H1 (cell line): ENCODE data around the gene CIT.
"Not testable (repeated sequence)": the region's sequence is repeated elsewhere in the genome, so short reads cannot be mapped to it uniquely, and the experiment has no call there.

Source experiments
- CEBPB ChIP-seq: IDR thresholded peaks from 2 replicates; pipeline ENCODE4 v1.6.1; 2012; ENCODE audit warnings: low read depth, low read length
- CHD1 ChIP-seq: IDR thresholded peaks from 2 replicates; pipeline ENCODE4 v1.6.1; 2012; ENCODE audit warnings: low read depth, low read length, improper control_type of control experiment
- CTCF ChIP-seq, 3 experiments: IDR thresholded peaks; 1 replicate in 2 of 3; 2 replicates in 1 of 3; pipeline versions ENCODE4 v1.5.1 to v1.6.1; 2011; ENCODE audit warnings: low read length in 3 of 3, mild to moderate bottlenecking in 3 of 3, inconsistent platforms in 2 of 3, low read depth in 1 of 3, moderate library complexity in 1 of 3; ENCODE audit not compliant: insufficient read depth in 1 of 3; ENCODE audit errors: control extremely low read depth in 1 of 3
- EP300 ChIP-seq, 2 experiments: IDR thresholded peaks; 1 replicate in 1 of 2; 2 replicates in 1 of 2; pipeline ENCODE4 v1.6.1; 2011 to 2012; ENCODE audit warnings: low read depth in 2 of 2, low read length in 2 of 2, mild to moderate bottlenecking in 2 of 2, borderline replicate concordance in 1 of 2, inconsistent platforms in 1 of 2, moderate library complexity in 1 of 2
- KDM1A ChIP-seq: fragments of 200-600, 300-600 bp; sonication (generic); IDR thresholded peaks from 2 replicates; pipeline ENCODE4 v1.7.1; 2016; ENCODE audit warnings: mild to moderate bottlenecking, low read length, borderline replicate concordance
- MAFK ChIP-seq: IDR thresholded peaks from 2 replicates; pipeline ENCODE4 v1.6.1; 2012; ENCODE audit warnings: low read depth, mild to moderate bottlenecking, improper control_type of control experiment, low read length
- PHF8 ChIP-seq: fragments of 200-600 bp; sonication (generic); conservative IDR thresholded peaks from 2 replicates; pipeline ENCODE4 v1.7.1; 2012; ENCODE audit warnings: low read depth, mild to moderate bottlenecking, inconsistent platforms, low read length, moderate library complexity
- POU5F1 ChIP-seq: IDR thresholded peaks from 2 replicates; pipeline ENCODE4 v1.6.1; 2011; ENCODE audit warnings: low read depth, mild to moderate bottlenecking, low read length, moderate library complexity
- RFX5 ChIP-seq: IDR thresholded peaks from 2 replicates; pipeline ENCODE4 v1.6.1; 2011; ENCODE audit warnings: low read depth, low read length, improper control_type of control experiment, borderline replicate concordance
- RXRA ChIP-seq: IDR thresholded peaks from 2 replicates; pipeline ENCODE4 v1.6.1; 2011; ENCODE audit warnings: low read depth, mild to moderate bottlenecking, low read length, moderate library complexity; ENCODE audit not compliant: insufficient read depth
- USF2 ChIP-seq: IDR thresholded peaks from 2 replicates; pipeline ENCODE4 v1.6.1; 2011; ENCODE audit warnings: low read length, improper control_type of control experiment
- YY1 ChIP-seq: IDR thresholded peaks from 2 replicates; pipeline ENCODE4 v1.6.1; 2011; ENCODE audit warnings: low read depth, mild to moderate bottlenecking, low read length
- TF ChIP-seq, protein P1 (sequence below): IDR thresholded peaks from 2 replicates; pipeline ENCODE4 v1.6.1; 2012; ENCODE audit warnings: inconsistent platforms

DNA sequence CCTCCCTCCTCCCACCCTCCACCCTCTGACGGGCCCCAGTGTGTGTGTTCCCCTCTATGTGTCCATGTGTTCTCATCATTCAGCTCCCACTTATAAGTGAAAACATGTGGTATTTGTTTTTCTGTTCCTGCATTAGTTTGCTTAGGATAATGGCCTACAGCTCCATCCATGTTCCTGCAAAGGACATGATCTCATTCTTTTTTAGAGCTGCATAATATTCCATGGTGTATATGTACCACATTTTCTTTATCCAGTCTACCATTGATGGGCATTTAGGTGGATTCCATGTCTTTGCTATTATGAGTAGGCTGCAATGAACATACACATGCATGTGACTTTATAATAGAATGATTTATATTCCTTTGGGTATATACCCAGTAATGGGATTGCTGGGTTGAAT is 170.7 kb downstream of the CIT start:
- TF ChIP-seq KDM1A; CTCF (IDR thresholded peaks at IDR 0.05; ENCODE audit: control extremely low read depth in 1 of 3, insufficient read depth in 1 of 3, low read depth in 1 of 3, low read length in 3 of 3); PHF8; RXRA; MAFK; RFX5; EP300 (IDR thresholded peaks at IDR 0.05; ENCODE audit: borderline replicate concordance in 1 of 2, low read depth in 2 of 2, low read length in 2 of 2); POU5F1; CEBPB; CHD1; YY1; USF2: not testable (repeated sequence)
- TF ChIP-seq, protein P1, sequence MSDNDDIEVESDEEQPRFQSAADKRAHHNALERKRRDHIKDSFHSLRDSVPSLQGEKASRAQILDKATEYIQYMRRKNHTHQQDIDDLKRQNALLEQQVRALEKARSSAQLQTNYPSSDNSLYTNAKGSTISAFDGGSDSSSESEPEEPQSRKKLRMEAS = not testable (repeated sequence)
